Ureter (tissue), 1 donor: ENCODE data around the gene KRT84. TPM values are rescaled to one million over a fixed set of nuclear protein-coding genes. Genes with fewer than 3 reads are reported as not detected.

ENCODE experiments used
- DNase-seq: peaks from one replicate; pipeline ENCODE4 v3.0.0-alpha.2; 2020; ENCODE audit warnings: low spot score
- total RNA-seq: library from RNA; stranded (reverse); gene quantifications from one replicate; pipeline ENCODE4 v1.2.4, GENCODE V29; 2023
- donor health status: DM: yes; HTN: yes; CAD: no.

Gene KRT84
- total RNA-seq, 1 donor from 2014 or later = not detected

- no peak for DNase-seq
These were observed 42.5 kb downstream of the KRT84 start for GRCh38 chr12:52342781-52343490.

GRCh38 chr12:52341066-52341580 lies 44.3 kb downstream of the KRT84 start:
- no peak for DNase-seq

- DNase-seq = no peak
These were observed 47.1 kb downstream of the KRT84 start for GRCh38 chr12:52338241-52338960.

- DNase-seq = no peak
These were observed 48.4 kb downstream of the KRT84 start for GRCh38 chr12:52337054-52337453.

GRCh38 chr12:52336641-52337040 lies 48.8 kb downstream of the KRT84 start:
- DNase-seq = no peak

GRCh38 chr12:52335598-52336262 lies 49.7 kb downstream of the KRT84 start:
- DNase-seq = no peak

- no peak for DNase-seq
These were observed 51.3 kb downstream of the KRT84 start for GRCh38 chr12:52334185-52334584.

GRCh38 chr12:52333321-52333720 lies 52.1 kb downstream of the KRT84 start:
- no peak for DNase-seq

- no peak for DNase-seq
These were observed 53.1 kb downstream of the KRT84 start for GRCh38 chr12:52332381-52332780.

GRCh38 chr12:52331833-52332232 lies 53.6 kb downstream of the KRT84 start:
- no peak for DNase-seq

- DNase-seq = no peak
These were observed 54.4 kb downstream of the KRT84 start for GRCh38 chr12:52331039-52331438.

- no peak for DNase-seq
These were observed 57.5 kb downstream of the KRT84 start for GRCh38 chr12:52327830-52328500.

Other genes with a start within 250 kb of the KRT84 start
- 4.6 TPM for gene KRT80, start 193.6 kb downstream of the KRT84 start, total RNA-seq
- 2,511 TPM for gene KRT7, start 152.4 kb downstream of the KRT84 start, total RNA-seq
- gene KRT86, start 111.0 kb downstream of the KRT84 start, total RNA-seq = 0.62 TPM
- gene KRT81, start 94.1 kb downstream of the KRT84 start, total RNA-seq = not detected
- not detected for gene KRT83, start 64.3 kb downstream of the KRT84 start, total RNA-seq
- gene KRT85, start 18.2 kb downstream of the KRT84 start, total RNA-seq = not detected
- gene KRT82, start 20.7 kb upstream of the KRT84 start, total RNA-seq = not detected
- gene KRT75, start 48.7 kb upstream of the KRT84 start, total RNA-seq = not detected
- gene KRT6B, start 66.5 kb upstream of the KRT84 start, total RNA-seq = 0.36 TPM
- gene KRT6C, start 88.2 kb upstream of the KRT84 start, total RNA-seq = 0.39 TPM
- 28.7 TPM for gene KRT6A, start 107.6 kb upstream of the KRT84 start, total RNA-seq
- gene KRT5, start 134.7 kb upstream of the KRT84 start, total RNA-seq = 388 TPM
- gene KRT71, start 167.5 kb upstream of the KRT84 start, total RNA-seq = not detected
- gene KRT74, start 188.2 kb upstream of the KRT84 start, total RNA-seq = 0.26 TPM
- not detected for gene KRT72, start 215.8 kb upstream of the KRT84 start, total RNA-seq
- not detected for gene KRT73, start 232.9 kb upstream of the KRT84 start, total RNA-seq